HG02981 (cell line): ENCODE results near the gene TMEM42.

Source experiments
- ATAC-seq: cut with Tn5 transposase; IDR thresholded peaks from one replicate; pipeline ENCODE4 v1.9.1; 2021; ENCODE audit warnings: mild to moderate bottlenecking, moderate library complexity; ENCODE audit not compliant: unreplicated experiment

Gene TMEM42

DNA sequence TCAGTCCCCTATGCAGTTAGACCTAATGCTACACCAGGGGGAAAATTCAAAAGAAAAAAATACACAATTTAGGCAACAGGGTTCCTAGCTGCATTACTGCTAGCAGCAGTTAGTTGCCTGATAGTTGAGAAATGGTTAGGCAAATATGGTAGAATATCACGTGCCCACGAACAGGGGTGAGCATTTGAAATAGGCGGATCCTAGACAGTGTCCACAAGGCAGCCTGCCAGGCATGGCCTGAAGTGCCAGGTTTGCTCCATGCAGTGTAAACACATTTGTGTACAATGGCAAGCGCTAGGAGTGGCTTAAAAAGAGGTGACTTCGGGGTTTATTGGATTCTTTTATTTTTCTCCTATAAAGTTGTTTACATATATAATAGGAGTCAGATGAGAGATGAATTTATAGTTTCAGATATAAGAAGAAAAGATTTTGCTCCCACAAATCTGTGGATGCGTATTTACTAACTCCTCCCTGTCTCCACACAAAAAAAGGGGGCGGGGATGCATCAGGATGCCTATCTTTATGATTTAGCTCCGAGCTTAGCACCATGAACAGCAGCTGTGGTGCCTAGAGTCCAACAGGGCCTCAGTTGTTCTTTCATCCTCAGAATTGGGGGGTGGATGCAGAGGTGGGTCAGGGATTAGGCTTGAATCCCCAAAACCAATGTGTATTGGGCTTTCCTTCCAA lies 8.8 kb downstream of the TMEM42 start:
- ATAC-seq: no peak

DNA sequence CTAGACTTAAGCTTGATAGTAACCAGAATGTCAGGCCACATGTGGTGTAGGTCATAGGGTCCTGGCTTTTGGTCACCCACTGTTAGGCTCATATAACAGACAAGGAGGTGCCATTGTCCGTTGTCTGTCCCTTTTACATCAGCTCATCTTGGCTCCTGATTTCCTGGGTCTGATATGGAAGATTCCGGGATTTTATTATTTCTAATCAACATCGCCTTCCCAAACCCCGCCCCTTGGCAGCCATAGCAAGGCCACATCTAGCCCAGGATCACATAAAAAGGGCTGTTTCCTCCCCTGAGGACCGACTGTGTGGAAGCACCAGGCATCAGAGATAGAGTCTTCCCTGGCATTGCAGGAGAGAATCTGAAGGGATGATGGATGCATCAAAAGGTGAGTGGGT lies 12.6 kb downstream of the TMEM42 start, which contains the start of gene TGM4:
TSS of gene TGM4 (plus strand) at position 301 of the 400 bp plus-strand sequence. CDS start at position 372, 71 bp downstream.
- ATAC-seq: no peak

DNA sequence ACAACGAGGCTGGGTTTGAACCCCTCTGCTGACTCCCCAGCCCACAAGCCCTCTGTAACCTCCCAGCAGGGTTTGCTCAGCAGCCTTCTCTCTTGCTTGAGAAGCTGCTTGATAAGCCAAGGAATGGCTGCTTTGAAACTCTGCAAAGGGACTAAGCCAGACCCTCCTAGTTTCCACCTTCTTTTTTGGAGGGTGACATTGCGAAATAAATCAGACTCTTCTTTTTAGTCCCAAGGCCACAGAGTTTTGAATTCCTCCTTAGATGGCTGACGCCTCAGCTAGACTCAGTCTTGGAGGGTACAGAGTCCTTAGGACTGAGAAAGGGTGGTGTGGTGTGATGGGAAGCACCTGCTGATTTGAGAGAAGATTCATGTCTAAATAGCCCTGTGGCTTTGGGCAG lies 13.9 kb downstream of the TMEM42 start:
- ATAC-seq: no peak

DNA sequence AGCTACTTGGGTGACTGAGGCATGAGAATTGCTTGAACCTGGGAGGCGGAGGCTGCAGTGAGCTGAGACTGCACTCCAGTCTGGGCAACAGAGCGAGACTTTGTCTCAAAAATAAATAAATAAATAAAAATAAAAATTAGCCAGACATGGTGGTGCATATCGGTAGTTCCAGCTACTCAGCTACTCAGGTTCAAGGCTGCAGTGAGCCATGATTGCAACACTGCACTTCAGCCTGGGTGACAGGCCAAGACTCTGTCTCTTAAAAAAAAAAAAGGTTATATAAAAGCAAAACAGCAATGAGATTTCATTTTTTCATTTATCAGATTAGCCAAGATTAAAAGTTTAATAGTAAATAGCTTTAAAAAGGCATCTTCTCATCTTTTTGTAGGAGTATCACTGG lies 15.6 kb downstream of the TMEM42 start:
- no peak for ATAC-seq

DNA sequence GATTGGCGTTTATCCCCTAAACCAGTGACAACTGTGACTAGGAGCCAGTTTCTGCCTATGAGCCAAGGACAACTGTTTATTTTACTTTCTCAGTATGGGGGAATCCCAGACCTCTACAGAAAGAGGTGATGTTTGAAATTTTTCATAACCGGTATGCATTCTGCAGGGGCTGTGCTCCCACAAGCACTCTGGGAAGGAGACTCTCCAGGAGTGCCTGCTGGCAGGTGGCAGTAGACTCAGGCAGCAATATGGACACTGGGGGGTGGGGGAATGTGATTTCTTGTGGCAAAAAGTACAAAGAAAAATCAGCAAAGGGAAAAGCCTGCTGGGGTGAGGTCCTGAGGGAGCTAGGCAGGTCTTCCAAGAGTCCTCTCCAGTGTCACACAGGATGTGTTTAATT lies 18.6 kb downstream of the TMEM42 start:
- no peak for ATAC-seq

DNA sequence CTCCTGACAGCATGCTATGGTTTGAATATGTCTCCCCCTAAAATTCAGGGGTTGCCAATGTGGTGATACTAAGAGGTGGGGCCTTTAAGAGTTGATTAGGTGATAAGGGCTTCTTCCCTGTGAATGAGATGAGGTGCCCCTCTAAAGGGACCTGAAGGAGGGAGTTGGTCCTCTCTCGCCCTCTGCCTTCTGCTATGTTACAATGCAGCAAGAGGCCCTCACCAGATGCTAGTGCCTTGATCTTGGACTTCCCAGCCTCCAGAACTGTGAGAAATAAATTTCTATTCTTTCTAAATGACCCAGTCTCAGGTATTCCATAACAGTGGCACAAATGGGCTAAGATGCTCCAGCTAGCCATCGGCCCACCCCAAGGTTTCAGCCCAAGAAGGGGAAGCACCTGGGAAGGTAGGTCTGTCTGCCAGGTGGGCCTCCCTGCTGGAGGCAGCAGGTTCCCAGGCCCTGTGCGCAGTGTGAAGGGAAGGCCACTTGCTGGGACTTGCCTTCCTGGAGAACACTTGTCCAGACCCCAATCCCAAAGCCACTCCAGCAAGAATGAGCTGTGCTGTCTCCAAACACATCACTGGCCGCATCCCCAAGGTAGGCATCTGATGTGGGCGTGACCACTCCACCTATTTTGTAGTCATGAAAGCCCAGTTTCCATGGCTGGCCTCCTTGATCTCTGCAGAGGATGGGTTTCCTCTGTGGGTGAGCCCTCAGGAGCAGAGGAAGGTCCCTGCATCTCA lies 21.7 kb downstream of the TMEM42 start:
- ATAC-seq: no peak

DNA sequence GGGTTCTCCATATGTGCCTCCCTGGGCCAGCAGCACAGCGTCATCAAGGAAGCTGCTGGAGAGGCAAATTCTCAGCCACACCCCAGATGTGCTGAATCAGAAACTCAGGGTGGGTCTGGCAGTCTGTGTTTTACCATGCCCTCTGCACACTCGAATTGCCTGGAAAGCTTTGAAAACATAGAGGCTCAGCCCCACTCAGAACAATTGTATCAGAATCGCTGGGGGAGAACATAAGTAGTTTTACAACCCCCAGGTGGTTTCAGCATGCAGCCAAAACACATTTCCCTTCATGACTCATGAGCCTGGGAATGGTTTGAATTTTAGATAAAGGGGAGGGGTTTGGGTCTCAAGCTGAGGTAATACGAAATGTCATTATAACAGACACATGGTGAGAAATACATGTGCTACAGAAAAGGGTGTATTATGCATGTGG lies 22.3 kb downstream of the TMEM42 start:
- ATAC-seq: no peak

DNA sequence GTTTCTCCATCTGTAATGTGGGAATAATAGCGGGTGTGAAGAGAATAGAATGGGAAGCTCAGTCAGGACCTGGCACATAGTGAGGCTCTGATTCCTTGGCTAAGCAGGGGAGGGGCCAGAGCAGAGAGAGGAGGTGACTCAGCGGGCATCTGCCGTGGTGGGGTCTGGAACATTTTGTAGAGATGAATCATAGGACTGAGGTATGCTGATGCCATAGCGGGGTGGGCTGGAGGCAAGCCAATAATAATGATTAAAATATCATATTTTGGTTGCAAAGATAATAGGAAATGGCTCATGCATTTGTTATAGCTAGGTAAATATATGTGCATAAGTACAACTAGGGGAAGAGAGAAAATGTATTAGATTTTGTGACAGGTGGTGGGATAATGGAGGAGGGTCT lies 23.9 kb downstream of the TMEM42 start:
- ATAC-seq: no peak

DNA sequence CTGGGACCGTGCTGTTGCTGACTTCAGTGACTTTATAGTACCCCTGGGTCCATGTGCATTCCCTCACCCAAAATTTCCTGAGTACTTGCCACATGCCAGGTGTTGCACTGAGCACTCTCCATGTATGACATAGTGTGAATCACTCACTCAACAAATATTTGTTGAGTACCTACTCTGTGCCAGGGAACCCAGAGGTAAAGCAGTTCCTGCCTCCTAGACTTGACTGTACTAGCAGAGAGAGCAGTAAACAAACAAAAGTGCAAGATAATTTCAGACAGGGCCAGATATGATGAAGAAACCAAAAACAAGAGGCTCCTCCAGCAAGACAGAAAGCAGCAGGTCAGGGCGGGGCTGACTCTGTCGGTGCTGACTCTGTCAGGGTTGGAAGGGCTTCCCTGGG lies 24.8 kb downstream of the TMEM42 start:
- no peak for ATAC-seq

DNA sequence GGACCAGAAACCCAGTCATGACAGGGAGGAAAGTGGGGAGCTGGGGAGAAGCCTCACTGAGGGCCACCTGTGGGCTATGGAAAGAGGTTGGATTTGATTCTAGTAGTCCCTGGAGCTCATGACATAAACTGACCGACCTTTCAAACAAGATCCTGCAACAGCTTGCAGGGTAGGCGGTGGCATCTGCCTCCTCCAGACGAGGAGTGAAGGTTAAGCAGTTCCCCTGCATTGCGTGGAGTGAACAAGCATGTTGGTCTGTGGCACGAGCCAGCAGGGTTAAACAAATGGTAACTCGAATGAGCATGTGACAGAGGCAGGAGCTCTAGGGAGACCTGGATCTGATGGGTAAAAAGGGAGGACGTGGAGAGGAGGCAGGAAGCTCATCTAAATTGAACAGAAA lies 25.4 kb downstream of the TMEM42 start:
- no peak for ATAC-seq

DNA sequence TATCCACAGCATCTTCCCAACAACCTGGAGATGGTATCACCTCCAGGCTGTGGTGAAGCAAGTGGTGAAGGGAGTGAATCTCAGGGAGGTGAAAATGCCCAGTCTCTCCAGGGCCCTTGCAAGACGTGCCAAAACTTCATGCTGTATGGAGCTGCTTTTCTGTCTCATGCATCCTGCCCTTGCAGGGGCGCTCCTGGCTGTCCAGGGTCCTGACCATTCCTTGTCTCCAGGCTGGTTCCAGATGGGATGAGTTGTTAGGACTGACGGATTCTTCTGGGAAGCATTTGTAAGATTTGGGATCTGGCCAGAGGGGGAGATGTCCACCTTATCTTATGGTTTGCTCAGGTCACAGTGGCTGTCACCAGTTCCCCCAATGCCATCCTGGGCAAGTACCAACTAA lies 28.5 kb downstream of the TMEM42 start:
- no peak for ATAC-seq

DNA sequence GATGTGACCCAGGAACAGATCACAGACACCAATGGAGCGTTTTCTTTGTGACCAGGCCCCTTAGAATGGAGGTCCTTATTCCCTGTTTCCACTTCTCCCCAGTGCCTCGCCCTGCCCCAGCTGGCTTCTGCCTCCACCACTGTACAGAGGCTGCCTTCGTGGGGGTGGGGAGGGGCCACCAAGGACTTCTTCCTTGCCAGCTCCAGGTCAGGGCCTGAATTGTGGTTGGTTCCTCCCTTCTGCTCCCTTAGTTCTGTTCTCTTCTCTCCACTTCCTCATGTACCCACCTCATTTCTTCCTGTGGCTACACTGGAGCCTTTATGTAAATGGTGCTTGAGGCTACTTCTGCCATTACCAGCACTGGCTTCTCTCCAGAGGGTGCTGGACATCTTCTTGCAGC lies 29.1 kb downstream of the TMEM42 start:
- ATAC-seq: no peak

DNA sequence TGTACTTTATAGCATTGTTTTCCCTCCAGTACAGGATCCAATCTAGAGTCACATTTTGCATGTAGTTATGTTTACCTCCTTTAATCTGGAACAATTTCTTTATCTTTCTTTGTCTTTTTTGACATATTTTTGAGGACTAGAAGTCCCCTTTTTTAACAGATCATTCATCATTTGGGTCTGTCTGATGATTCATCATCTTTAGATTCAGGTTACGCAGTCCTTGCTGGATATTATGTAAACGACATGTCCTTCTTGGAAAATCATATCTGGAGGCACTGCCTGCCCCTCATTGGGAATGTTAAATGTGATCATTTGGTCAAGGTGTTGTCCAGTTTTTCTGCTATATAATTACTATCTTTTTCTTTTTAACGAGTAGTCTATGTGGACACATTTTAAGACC lies 31.0 kb downstream of the TMEM42 start:
- ATAC-seq: no peak

DNA sequence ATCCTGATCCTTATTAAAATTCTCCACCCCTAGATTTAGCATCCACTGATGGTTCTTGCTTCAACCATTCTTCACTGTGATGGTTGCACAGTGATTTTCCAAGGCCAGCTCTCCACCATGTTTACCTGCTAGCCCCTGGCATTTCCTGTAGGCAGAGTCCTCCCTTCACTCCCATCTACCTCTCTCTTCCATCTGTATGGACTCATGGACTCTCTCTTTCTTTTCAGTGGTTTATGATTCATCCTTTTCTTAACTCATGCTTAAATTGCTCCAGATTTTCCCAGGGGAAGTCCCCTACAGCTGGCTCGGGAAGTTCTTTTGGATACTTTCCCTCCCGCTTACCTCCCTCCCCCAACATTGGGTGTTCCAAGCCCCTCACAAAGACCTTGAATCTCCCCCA lies 31.4 kb downstream of the TMEM42 start:
- ATAC-seq: no peak

DNA sequence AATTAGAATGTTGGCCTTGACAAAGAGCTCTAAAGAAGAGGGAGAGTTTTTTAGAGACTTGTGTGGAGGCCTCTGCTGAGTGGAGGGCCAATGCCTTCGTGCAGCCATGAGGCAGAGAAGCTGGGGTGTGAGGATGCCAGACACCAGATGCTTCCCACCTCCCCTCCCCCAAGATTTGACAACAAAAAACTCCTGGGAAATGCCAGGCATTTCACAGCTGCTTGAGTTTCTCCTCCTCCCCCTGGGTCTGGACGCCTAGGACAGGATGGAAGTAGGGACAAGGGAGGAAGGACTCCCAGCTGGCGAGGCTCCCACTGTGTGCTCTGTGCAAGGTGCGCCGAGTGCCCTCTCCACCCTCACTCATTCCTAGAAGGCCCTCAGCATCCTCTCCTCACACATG lies 32.8 kb downstream of the TMEM42 start:
- ATAC-seq: no peak

DNA sequence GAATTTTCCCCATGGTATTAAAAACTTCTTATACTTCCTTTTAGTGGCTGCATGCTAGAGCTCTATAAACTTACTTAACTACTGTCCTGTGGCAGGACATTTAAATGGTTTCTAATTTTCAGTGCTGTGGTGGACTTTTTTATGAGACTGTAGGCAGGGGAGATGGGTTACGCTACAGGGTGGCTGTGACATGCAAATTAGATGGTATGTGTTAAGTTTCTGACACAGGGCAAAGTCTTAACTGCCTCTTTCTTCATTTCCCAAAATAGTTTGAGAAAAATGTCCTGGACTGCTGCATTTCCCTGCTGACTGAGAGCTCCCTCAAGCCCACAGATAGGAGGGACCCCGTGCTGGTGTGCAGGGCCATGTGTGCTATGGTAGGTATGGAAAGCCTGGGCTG lies 34.7 kb downstream of the TMEM42 start:
- ATAC-seq: no peak

DNA sequence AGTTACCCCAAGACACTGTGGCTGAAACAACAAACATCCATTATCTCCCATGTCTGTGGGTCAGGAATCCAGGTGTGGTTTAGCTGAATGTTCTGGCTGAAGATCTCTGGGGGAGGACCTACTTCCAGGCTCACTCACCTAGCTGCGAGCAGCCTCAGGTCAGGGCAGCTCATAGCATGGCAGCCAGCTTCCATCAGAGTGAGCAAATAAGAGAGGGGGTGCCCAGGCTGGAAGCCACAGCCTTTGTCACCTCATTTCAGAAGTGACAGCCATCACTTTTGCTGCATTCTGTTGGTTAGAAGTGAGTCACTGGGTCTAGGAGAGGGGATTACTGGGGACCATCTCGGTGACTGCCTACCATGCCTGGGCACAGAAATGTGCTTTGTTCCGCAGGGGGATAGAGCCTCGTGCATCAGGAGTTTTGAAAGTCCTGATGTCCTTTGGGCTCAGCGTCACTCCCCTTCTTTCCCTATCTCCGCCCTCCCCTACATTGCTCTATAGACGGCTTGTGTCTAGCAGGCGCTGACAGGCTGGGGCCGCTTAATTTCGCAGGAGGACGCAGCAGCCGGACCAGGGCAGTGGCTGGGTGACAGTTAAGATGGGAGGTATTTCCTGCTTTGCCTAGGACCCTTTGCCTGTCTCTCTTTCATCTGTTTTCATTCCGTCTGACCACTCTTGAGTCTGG lies 38.1 kb downstream of the TMEM42 start:
- ATAC-seq: no peak

DNA sequence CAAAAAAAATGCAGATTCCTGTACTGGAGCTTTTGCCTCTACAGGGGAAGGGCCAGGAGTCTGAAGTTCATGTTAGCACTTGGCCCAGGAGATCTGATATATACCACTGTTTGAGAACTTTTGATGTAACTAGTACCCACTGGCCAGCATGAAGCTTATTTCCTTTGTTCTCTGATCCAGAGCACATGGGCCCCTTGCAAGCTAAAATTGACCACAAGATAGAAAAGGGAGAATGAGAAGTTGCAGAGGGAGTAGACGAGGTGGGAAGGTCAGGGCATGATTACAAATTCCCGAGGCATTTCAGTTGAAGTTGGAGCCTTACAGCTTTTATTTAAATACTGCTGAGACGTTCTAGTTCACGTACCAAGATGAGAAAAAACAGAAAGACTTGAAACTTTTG lies 40.9 kb downstream of the TMEM42 start:
- ATAC-seq: no peak

DNA sequence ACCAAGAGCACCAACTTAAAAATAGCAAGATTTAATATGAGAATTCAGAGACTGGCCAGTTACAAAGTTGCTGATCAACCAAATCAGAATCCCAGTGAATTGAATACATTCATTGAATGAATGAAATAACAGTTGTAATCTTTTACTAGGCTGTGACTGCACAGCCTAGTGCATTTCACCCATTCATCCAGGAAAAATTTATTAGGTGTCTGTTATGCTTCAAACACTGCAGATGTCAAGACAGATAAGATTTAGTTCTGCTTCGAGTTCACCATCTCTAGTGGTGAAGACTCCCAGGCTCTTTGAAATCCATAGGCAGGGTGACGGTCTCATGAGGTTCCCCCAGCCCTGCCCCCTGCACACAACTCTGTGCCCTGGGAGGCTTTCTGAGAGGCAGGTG lies 41.6 kb downstream of the TMEM42 start:
- ATAC-seq: no peak

DNA sequence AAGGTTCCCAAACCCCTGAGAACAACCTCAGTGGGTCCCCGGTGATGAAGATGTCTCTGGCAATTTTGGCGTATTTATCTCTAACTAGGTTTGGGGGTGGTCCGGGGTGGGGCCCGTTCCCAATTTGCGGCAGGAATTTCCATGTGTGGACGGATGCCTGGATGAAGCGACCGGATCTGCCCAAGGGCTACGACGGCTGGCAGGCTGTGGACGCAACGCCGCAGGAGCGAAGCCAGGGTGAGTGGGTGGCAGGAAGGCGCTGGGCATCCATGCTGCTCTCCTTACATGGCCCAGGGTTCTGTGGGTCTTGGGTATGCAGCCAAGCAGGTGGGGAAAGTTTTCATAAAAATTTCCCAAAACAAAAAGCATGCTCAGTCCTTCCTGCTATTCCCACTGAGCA lies 42.0 kb downstream of the TMEM42 start:
- no peak for ATAC-seq

DNA sequence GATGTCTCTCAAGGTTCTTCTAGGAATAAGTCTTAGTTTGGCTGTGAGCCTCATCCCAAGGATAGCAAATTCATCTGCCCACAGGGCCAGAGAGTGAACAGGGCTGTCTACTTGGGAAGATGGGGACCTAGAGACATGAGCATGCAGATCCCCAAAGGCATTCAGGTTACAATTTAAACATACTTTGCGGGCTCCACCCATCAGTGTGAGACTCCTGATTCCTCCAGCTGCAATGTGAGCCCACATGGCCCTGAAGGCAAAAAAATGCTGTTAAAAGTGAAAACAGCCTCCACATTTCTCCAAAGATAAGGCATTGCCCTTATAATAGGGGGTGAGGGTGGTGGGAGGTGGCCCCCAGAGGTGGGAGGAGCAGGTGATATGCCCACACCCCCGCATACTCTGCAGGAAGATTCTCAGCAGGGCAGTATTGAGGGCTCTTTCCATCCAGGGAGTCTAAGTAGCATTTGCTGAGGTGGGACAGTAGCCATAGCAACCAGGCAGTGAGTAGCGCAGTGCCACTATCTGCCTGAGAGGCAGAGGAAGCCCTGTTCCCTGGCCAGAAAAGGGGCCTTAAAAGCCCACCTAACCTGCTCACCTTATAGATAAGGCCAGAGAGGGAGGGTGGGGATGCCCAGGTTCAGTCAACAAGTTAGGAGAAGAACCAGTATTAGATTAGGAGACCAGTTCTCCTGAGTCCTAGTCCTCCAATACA lies 43.9 kb downstream of the TMEM42 start:
- no peak for ATAC-seq
